A204.1 (cell line): Measurements from ENCODE around the gene PARK7.

Experiments used
- FAIRE-seq: peaks from 2 replicates; lab custom pipeline; 2012; peaks lifted over from hg19 to GRCh38; lab: Jason Lieb, UNC

Gene PARK7

DNA sequence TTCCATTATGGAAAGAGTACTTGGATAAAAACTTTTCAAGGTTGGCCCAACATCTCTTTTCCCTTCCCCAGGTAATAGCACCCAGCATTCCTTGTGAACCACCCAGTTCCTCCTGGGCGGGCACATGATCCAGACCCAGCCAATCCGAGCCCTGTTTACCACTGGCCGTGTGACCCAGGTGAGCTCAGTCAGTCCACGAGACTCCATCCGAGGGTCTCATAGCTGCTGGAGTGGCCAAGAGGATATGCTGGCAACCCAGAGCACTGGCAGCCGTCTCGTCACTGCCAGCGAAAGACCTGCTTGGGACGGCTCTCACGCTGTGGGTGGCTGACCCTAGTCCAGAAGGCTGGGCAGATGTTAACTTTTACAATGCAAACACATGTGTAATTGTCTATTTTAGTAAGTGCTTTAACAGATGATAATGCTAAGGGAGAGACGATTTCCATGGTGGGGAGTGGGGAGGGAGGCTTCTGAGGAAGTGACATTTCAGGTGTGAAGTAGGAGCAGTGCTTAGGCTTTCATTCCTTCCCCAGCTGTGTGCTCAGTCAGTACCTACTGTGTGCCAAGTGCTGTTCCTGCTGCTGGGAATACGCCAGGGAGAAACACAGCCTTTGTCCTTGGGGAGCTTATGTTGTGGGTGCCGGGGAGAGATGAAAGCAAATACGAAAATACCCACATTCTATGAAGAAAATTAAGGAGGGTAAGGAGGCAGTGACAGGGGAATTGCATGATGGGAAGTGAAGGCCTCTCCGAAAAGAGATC is 24.5 kb downstream of the PARK7 start:
- no peak for FAIRE-seq

DNA sequence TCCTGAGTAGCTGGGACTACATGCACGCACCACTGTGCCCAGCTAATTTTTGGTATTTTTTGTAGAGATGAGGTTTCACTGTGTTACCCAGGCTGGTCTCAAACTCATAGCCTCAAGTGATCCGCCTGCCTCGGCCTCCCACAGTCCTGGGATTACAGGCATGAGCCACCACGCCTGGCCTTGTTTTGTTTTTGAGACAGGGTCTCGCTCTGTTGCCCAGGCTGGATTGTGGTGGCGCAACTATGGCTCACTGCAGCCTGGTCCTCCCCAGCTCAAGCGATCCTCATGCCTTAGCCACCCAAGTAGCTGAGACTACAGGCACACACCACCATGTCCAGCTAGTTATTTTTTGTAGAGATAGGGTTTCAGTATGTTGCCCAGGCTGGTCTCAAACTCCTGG is 26.0 kb downstream of the PARK7 start:
- no peak for FAIRE-seq

DNA sequence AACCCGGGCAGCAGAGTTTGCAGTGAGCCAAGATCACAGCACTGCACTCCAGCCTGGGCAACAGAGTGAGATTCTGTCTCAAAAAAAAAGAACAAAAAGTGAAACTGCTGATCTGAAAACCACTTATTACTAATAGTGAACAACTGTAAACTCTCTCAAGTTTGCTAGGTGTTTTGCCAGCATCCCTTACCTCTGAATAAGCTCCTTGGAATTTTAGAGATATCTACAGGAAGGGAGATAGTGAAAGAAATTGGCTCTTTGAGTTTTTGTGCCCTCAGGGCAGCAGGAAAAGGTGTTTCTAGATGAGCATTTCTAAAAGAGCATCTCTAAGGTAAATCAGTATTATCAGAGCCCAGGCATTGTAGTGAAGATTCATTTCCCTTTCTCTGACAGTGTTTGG is 27.1 kb downstream of the PARK7 start:
- no peak for FAIRE-seq

DNA sequence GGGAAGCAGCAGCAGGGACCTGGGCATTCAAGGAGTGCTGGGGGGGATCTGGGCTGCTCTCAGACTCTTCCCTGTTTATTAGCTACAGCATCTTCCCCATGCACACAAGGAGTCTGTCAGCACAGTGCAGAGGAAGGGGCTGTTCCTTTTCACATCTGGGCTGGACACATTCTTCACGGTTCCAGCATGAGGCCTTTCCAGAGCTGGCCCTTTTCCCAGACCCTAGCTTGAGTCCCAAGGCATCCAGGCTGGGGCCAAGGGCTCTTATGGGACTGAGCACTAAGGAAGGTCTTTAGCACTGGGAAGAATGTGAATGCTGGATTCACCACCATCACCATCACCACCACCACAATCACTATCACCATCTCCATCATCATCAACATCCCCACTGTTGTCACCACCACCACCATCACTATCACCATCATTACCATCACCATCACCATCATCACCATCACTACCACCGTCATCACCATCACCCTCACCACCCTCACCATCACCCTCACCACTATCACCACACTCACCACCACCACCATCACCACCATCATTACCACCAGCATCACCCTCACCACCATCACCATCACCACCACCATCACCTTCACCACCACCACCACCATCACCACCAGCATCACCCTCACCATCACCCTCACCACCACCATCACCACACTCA is 28.4 kb downstream of the PARK7 start:
- no peak for FAIRE-seq

DNA sequence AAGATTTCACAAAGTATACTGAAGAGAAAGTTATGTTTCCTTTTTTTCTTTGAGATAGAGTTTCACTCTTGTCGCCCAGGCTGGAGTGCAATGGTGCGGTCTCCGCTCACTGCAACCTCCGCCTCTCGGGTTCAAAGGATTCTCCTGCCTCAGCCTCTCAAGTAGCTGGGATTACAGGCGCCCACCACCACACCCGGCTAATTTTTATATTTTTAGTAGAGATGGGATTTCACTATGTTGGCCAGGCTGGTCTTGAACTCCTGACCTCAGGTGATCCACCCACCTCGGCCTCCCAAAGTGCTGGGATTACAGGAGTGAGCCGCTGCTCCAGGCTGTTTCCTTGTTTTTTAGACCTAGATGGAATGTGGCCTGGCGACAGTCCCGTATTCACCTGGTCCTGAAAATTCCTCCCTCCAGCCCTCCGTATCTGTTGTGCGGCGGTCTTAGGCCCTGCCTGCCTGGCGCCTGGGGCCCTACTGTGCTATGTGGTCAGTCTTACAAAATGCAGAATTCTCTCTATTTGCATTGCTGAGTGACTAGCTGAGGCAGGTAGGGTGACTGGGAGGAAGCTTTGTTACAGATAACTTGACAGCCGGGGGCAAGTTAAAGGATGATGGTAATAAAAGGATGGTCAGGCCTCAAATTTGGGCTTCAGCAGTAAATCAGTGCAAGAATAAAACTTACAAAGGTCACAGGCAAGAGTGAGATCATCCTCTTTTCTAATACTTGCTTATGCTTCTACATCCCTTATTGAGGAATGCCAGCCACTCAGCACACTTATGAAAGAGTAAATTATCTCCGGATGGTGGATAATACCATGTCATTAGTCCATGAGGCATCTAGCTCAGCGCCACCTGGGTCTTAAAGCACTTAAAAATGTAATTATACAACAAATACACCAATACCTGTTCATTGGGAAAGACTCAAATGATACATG is 30.3 kb downstream of the PARK7 start:
- no peak for FAIRE-seq

DNA sequence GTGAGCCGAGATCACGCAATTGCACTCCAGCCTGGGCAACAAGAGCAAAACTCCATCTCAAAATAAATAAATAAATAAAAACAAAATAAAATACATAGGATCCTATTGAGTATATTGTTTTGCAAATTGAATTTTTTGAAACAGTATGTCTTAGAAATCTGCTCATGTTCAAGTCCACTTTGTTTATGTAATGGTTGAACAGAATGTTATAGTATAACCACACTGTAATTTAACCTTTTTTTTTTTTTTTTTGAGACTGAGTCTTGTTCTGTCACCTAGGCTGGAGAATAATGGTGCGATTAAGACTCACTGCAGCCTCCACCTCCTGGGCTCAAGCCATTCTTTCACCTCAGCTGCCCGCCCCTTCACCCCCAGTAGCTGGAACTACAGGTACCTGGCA is 31.4 kb downstream of the PARK7 start:
- FAIRE-seq: no peak

DNA sequence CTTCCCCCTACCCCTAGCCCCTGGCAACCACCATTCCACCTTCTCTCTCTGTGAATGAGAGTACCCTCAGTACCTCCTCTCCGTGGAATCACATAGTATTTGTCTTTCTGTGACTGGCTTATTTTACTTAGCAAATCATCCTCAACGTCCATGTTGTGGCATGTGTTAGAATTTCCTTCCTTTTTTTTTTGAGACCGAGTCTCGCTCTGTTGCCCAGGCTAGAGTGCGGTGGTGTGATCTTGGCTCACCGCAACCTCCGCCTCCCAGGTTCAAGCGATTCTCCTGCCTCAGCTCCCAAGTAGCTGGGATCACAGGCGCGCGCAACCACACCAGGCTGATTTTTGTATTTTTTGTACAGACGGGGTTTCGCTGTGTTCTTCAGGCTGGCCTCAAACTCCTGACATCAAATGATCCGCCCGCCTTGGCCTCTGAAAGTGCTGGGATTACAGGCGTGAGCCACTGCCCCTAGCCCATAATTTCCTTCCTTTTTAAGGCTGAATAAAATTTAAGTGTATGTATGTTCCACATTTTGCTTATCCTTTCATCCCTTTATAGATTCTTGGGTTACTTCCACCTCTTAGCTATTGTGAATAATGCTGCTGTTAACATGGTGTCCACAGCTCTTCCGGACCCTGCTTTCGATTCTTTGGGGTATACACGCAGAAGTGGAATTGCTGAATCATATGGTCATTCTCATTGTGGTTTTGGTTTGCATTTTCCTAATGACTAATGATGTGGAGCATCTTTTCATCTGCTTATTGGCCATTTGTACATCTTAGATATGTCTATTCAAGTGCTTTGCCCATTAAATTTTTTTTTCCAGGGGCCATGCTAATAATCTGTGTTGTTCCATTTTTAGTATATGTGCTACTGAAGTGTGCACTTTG is 32.3 kb downstream of the PARK7 start:
- FAIRE-seq: no peak

DNA sequence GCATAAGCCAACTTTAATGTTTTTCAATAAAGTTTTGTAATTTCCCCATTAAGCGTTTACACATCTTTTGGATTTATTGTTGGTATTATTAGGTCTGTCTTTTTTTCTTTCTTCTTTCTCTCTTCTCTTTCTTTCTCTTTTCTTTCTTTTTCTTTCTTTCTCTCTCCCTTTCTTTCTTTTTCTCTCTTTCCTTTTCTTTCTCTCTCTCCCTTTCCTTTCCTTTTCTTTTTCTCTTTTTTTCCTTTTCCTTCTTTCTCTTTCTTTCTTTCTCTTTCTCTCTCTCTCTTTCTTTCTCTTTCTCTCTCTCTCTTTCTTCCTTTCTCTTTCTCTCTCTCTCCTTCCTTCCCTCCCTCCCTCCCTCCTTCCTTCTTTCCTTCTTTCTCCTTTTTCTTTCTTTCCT is 33.3 kb downstream of the PARK7 start:
- no peak for FAIRE-seq

DNA sequence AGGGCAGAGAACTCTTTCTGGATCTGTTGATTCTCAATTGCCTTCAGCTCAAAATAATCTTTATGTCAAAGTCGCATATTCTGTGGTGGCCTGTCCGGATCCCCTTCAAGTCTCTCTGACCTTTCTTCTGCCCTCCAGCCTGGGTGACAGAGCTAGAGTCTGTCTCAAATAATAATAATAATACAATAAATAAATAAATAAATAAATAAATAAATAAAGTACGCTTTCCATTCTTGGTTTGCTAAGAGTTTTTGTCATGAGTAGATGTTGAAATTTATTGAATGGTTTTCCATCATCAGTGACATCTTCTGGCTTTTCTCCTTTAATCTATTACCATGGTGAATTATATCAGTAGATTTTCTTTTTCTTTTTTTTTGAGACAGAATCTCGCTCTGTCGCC is 33.9 kb downstream of the PARK7 start:
- no peak for FAIRE-seq

DNA sequence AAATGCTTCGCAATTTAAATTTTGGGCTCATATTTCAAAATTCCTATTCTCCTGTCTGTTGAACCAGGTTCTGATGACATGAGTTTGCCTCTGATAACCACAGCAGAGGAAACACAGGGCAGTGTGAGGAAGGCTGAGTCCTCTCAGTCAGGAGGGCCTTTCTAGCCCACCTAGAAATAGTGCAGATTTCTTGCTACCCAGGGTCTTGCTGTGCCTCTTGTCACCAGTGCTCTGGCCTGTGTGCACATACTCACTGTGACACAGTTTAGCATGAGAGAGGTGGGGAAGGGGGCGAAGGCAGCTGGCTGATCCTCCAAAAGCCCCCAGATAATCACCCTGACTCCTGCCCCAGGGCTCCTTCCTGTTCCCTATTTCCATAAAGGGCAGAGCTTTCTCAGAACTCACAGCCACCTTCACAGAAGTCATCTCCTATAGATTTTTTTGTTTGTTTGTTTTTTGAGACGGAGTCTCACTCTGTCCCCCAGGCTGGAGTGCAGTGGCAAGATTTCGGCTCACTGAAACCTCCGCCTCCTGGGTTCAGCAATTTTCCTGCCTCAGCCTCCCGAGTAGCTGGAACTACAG is 40.9 kb downstream of the PARK7 start:
- FAIRE-seq: no peak

DNA sequence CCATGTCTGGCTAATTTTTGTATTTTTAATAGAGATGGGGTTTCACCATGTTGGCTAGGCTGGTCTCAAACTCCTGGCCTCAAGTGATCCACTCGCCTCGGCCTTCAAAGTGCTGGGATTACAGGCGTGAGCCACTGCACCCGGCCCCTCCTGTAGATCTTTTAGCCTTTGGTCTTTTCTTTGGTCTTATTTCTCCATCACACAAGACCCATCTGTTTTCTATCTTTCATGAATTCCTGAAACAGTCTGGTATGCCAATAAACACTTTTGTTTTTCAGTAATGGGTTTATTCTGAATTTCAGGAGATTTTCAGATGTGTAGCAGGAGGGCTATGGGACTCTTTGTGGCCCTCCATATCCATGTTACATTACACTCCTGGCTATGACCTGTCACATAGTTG is 41.4 kb downstream of the PARK7 start:
- FAIRE-seq: no peak

DNA sequence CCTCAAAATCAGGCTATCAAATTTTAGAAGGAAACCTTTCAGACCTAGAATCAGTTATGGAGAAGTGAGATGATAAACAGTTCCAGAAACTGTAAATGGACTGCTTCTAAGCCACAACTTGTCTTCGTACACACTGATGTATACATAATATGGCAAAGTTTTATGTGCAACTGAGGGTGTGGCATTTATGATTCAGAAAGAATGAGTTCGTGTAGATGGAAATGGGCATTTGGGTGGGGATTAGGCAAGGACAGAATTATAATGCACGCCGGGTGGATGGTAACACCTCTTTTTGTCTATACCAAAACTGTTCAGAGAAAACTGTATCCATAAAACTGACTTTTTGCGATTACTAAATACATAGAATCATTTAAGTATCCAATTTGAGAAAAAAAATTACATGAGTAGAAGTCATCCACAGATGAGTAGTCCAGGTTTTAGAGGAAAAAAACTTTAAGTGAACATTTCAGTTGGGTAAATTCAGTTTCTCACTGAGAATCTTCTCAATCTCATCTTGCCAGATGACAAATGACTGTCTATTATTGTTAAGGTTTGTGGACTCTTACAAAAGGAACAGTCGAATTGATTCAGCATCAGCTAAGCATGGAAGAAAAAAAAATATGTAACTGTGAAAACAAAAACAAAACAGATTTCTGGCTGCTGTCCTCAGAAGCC is 42.1 kb downstream of the PARK7 start:
- no peak for FAIRE-seq

DNA sequence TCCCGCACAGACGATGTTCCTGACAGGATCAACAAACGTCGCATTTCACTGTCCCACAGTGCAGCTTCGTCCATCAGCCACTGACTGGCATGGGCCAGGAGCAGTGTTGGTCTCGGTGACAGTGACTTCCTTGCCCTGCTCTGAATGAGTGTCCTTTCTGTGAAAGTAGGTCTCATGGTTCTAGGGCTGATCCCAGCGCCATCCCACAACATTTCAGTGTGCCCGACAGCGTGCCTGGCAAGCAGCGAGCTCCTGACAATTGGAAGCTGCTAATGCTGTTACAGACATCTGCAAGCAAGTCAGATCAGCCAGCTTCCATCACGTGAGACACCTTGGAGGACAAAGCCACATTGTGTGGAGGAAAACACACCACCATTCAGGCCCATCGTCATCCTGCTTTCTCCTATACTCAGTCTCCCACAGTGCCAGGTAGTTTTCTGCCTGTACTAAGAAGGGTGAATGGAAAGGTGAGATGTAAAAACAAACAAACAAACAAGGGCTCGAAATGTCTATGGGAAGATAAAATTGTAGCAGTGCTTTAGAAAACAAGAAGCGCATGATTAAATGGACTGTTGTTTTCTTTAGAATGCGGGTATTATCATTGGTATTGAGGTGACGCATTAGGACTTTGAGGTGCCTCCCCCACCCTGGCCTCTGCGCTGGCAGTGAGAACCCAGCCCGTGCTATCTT is 42.7 kb downstream of the PARK7 start:
- no peak for FAIRE-seq

DNA sequence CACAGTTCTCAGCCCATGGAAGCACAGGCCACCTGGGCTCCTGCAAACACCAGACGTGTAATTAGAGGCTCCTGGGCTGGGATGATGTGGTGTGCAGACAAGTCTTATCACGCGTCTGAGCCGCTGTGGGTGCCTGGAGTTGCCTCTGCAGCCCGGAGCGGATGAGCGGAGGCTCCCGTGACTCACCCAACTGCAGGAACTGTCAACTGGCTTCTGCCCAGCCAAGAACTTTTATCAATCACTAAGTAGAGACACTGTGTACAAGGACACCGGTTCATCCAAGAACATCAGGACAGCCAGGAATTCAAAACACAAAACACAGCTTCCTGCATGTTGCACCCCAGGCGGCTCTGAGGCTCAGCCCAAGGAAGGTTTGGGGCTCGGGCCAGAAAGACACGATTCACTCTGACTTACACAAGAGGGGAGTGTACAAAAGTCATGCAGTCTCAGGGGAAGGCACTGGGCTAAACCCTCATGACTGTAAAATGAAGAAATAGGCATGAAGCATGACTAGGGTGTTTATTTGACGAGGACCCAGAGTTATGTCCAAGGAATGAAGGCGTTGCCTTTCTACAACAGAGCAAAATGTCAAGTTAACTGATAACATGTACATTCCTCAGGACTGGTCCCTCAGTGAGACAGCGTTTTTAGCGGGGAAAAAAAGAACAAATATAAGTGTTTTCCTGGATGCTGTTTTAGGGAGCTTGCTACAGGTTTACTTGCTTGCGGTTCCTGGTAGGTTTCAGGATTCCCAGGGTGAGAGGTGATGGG is 43.5 kb downstream of the PARK7 start:
- no peak for FAIRE-seq

DNA sequence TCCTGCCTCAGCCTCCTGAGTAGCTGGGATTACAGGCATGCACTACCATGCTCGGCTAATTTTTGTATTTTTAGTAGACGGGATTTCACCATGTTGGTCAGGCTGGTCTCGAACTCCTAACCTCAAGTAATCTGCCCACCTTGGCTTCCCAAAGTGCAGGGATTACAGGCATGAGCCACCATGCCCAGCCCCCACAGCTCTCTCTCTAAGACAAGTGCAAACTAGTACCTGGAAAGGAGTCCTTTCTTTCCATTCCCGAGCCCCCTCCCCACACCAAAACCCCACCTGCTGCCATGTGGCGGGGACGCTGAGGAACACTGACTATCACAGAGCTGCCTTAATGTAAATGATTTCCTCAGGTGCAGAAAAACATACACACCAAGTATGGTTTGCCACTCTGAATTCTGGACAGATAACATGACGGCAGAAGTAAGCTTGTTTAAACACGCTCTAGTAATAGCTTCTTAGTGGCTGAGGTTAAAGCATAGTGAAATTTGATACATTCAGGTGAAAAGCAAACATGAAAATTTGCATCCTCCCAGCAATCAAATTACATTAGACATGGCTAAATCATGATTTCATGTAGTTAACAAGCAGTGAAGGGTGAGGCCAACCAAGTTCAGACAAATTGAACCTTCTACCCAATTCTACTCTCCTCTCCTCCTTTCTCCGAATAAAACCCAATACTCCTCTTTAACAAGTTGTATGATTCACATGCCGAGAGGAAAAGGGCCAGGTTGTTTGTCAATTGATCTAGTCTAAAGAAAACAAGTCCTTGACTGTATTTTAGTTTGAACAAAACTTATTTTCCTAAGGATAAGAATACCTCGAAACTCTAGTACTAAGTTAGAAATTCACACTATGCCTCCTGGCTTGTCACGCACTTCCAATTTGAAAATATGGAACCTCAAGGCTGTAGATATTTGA is 44.8 kb downstream of the PARK7 start:
- FAIRE-seq: no peak

DNA sequence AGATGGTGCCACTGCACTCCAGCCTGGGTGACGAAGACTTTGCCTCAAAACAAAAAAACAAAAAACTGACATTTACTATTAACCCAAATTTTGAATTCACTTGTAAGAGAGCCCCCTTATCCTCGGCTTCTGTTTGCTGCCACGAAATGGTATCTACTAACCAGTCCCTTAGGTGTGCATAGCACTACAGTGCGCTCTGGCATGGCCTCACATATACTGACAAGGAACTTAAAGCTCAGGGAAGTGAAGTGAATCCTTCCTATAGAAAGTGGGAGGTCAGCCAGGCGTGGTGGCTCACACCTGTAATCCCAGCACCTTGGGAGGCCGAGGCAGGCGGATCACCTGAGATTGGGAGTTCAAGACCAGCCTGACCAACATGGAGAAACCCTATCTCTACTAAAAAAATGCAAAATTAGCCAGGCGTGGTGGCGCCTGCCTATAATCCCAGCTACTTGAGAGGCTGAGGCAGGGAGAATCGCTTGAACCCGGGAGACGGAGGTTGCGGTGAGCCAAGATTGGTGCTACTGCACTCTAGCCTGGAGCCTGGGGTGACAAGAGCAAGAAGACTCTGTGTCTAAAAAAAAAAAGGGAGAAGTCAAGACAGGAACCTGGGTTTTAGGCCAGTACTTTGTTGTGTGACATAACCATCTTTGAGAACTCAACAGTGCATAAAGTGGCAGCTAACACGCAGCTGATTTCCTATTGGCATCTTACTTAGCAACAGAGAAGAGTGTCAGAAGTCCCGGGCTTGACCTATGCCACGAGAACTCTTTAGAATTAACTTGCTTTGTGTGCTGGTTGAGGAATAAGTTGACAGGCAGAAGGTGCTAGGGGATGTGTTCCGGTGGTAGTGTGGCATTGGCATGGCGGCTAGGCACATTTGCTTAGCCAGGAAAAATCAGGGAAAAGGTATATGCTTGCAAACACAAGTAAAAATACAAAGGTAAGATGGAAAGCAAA is 47.8 kb downstream of the PARK7 start:
- no peak for FAIRE-seq

DNA sequence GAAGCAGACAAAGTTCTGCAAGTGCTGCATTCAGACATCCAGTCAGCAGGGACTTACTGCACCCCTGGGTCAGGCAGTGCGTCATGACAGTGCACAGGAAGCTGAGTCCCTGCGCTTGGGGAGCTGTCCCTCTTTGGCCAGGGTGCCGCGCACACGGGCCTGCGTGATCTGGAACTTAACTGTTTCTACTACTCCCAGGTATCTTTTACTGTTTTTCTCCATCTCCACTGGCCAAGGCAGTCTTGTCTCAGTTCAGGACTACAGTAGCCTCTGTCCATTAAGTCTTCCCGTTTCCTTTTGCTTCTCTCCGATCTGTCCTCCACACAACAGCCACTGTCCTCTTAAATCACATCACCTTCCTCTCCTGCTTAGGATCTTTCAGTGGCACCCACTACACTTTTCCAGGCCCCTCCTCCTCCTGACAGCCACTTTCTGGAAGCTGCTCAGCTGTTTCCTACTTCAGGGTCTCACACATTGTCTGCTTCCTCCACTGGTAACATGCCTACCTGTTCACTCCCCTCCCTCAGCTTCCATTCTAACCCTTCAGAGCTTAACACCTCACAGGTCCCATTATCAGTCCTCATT is 48.7 kb downstream of the PARK7 start:
- FAIRE-seq: no peak
